Left ventricle myocardium inferior (tissue), 1 donor: ENCODE data around the gene LHFPL2. TPM values are rescaled to one million over a fixed set of nuclear protein-coding genes. Genes with fewer than 3 reads are reported as not detected.

Experiments used
- DNase-seq: peaks from one replicate; pipeline ENCODE4 v3.0.0-alpha.2; 2020
- H3K27ac ChIP-seq: fragments of 200-600 bp; replicated peaks from 2 replicates; pipeline ENCODE4 v1.8.0; 2021
- H3K27me3 ChIP-seq: fragments of 200-600 bp; 2 replicates; pipeline ENCODE4 v1.8.0; 2021; ENCODE audit warnings: low read depth
- H3K36me3 ChIP-seq: fragments of 200-600 bp; 2 replicates; pipeline ENCODE4 v1.8.0; 2021
- H3K4me1 ChIP-seq: fragments of 200-600 bp; 2 replicates; pipeline ENCODE4 v1.8.0; 2021
- H3K4me3 ChIP-seq: fragments of 200-600 bp; 2 replicates; pipeline ENCODE4 v1.8.0; 2021; ENCODE audit warnings: mild to moderate bottlenecking, moderate library complexity
- H3K9me3 ChIP-seq: fragments of 200-600 bp; replicated peaks from 2 replicates; pipeline ENCODE4 v1.8.0; 2021
- intact Hi-C: fragments of 100-400 bp; cut with micrococcal nuclease; formaldehyde crosslinking; loops from one replicate; pipeline ENCODE4 v1.11.0; 2022
- total RNA-seq: library from RNA; stranded (reverse); fragmentation: NEBNext Ultra II Directional; extraction: Animal tissue kit (Norgen Biotek cat#: 25700); gene quantifications from one replicate; pipeline ENCODE4 v1.2.1, GENCODE V29; 2021
- TF ChIP-seq, protein P1 (sequence below): fragments of 200-600 bp; IDR thresholded peaks from 2 replicates; pipeline ENCODE4 v1.8.0; 2021; ENCODE audit warnings: antibody characterized with exemption, mild to moderate bottlenecking, borderline replicate concordance
- donor health status: DM: no; HTN: yes; CAD: no; lungs with severe emphysema.

Gene LHFPL2
- total RNA-seq, 1 donor from 2014 or later = 5.0 TPM

- intact Hi-C loops = no loop called here
These were observed 111.2 kb downstream of the LHFPL2 start for GRCh38 chr5:78537411-78537810.

GRCh38 chr5:78536661-78537196 is 111.8 kb downstream of the LHFPL2 start:
- Histone ChIP-seq H3K36me3 (no peaks in the 10 kb centered on the region), H3K4me3 (no peak overlapping the region), H3K9me3 (no peaks in the 10 kb centered on the region), H3K27ac (no peak overlapping the region), H3K27me3 (no peaks in the 10 kb centered on the region), H3K4me1 (peaks cover 42% of the 10 kb centered on the region)
- no peak for DNase-seq
- TF ChIP-seq, protein P1, sequence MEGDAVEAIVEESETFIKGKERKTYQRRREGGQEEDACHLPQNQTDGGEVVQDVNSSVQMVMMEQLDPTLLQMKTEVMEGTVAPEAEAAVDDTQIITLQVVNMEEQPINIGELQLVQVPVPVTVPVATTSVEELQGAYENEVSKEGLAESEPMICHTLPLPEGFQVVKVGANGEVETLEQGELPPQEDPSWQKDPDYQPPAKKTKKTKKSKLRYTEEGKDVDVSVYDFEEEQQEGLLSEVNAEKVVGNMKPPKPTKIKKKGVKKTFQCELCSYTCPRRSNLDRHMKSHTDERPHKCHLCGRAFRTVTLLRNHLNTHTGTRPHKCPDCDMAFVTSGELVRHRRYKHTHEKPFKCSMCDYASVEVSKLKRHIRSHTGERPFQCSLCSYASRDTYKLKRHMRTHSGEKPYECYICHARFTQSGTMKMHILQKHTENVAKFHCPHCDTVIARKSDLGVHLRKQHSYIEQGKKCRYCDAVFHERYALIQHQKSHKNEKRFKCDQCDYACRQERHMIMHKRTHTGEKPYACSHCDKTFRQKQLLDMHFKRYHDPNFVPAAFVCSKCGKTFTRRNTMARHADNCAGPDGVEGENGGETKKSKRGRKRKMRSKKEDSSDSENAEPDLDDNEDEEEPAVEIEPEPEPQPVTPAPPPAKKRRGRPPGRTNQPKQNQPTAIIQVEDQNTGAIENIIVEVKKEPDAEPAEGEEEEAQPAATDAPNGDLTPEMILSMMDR = no peak
- intact Hi-C loops = no loop called here

More at GRCh38 chr5:78537411-78537810, 111.2 kb downstream of the LHFPL2 start:
- no peaks in the 10 kb centered on the region for H3K36me3 ChIP-seq
- peaks cover 45% of the 10 kb centered on the region for H3K4me1 ChIP-seq
- H3K9me3 ChIP-seq = no peaks in the 10 kb centered on the region
- TF ChIP-seq, protein P1 = no peak
- DNase-seq = no peak
- H3K27me3 ChIP-seq = no peaks in the 10 kb centered on the region
- no peak overlapping the region for H3K4me3 ChIP-seq
- no peak overlapping the region for H3K27ac ChIP-seq

DNA sequence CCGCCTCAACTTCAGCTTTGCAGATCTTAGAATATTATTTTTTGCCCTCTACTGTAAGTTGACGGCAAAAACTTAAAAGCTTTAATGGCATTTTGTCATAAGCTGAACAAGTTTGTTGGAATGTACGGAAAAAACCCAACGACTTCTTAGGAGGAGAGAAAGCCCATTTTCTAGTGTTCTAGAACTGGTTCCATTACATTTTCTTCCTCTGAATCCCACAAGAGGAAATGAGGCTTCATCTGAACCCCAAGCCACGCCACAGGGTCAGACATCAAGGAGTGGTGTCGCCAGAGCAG is 113.7 kb downstream of the LHFPL2 start:
- peaks cover 27% of the 10 kb centered on the region for H3K4me1 ChIP-seq

DNA sequence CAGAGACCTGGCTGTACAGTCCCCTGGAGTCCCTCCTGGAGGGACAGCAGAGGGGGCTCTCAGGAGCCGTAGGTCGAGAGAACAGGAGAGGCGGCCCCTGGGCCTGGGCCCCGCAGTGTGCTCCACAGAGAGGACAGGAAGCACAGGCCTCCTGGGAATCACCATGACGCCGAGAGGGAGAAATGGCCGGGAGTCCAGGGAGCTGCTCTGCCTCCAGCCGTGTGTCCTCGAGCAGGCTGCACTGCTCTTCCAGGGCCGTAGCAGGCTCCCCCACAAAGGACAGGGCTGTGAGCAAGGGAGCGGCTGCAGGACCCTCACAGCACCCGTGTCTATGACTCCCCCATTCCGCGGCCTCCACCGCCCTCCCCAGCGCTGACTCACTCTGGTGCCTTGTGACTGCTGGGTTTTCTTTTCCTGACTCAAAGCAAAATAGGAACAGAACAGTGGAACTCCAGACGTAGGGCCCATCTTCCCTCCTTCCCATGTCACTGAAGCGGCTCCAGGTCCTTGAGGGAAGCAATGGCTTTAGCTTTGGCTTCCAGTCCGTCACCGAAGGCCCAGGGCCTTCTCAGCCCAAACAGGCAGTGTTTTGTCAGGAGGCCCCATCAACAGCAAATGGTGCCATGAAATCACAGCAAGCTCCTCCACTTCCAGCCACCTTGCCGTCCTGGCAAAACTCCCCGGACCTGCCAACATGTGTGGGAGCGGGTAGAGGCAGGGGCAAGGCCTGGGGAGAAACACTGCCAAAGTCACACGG is 114.2 kb downstream of the LHFPL2 start:
- Histone ChIP-seq H3K4me1 (peaks cover 27% of the 10 kb centered on the region), H3K36me3 (no peaks in the 10 kb centered on the region), H3K4me3 (peak overlapping the region; percentile 20), H3K27ac (peak overlapping the region; percentile 66), H3K9me3 (no peaks in the 10 kb centered on the region), H3K27me3 (no peaks in the 10 kb centered on the region)
- intact Hi-C loops = no loop called here
- DNase-seq = peak; percentile 41
- TF ChIP-seq, protein P1 = no peak

More for the DNA sequence above, 113.7 kb downstream of the LHFPL2 start:
- Histone ChIP-seq H3K9me3 (no peaks in the 10 kb centered on the region), H3K27me3 (no peaks in the 10 kb centered on the region), H3K4me3 (no peak overlapping the region), H3K36me3 (no peaks in the 10 kb centered on the region), H3K27ac (peak overlapping the region; percentile 66)
- intact Hi-C loops = no loop called here
- DNase-seq = no peak
- TF ChIP-seq, protein P1 = no peak

GRCh38 chr5:78533356-78533755 is 115.2 kb downstream of the LHFPL2 start:
- Histone ChIP-seq H3K27me3 (no peaks in the 10 kb centered on the region), H3K9me3 (no peaks in the 10 kb centered on the region), H3K4me1 (peaks cover 30% of the 10 kb centered on the region), H3K36me3 (no peaks in the 10 kb centered on the region), H3K27ac (no peak overlapping the region), H3K4me3 (no peak overlapping the region)
- no peak for DNase-seq
- TF ChIP-seq, protein P1 = peak; percentile 44
- intact Hi-C loops = loop anchor here (2.0 kb wide), 1 partner anchor 67 kb away; no protein-coding TSS in a partner anchor
